ENCODE measurements around the gene FOXP4. TPM values are rescaled to one million over a fixed set of nuclear protein-coding genes. Genes with fewer than 3 reads are reported as not detected.

The FOXP4 gene
- total and polyA plus RNA-seq, 2 of the 13 experiments (the other 11 are each of a cell fraction or from before 2014, with no cell fraction given): 11.0 to 12.4 TPM

- TF ChIP-seq FIP1L1 (IDR thresholded peaks at IDR 0.05; ENCODE audit: borderline replicate concordance, insufficient read depth, low read depth, low read length) (no peak), SNRNP70 (IDR thresholded peaks at IDR 0.05; ENCODE audit: low read depth, low read length) (no peak), ZNF207 (IDR thresholded peaks at IDR 0.05; ENCODE audit: borderline replicate concordance) (no peak), ATAD3A (CRISPR knock-in tag; IDR thresholded peaks at IDR 0.05) (no peak), ZSCAN5A (CRISPR knock-in tag; IDR thresholded peaks at IDR 0.05; ENCODE audit: borderline replicate concordance) (no peak), ZNF121 (CRISPR knock-in tag; IDR thresholded peaks at IDR 0.05) (no peak), NONO (IDR thresholded peaks at IDR 0.05) (no peak), NONO (CRISPR knock-in tag; conservative IDR thresholded peaks at IDR 0.05) (no peak), SP5 (CRISPR knock-in tag; IDR thresholded peaks at IDR 0.05; ENCODE audit: borderline replicate concordance, low read depth) (no peak; the same call in 1 of the 2 replicates), PTBP1 (IDR thresholded peaks at IDR 0.05; ENCODE audit: low read depth, low read length, poor library complexity, severe bottlenecking) (no peak), ZNF678 (CRISPR knock-in tag; IDR thresholded peaks at IDR 0.05) (no peak), ZBTB4 (CRISPR knock-in tag; IDR thresholded peaks at IDR 0.05; ENCODE audit: borderline replicate concordance) (no peak), ELF1 (CRISPR knock-in tag; IDR thresholded peaks at IDR 0.05) (peak; percentile 61; the same call in 1 of the 2 replicates), RBM22 (optimal IDR thresholded peaks at IDR 0.05; ENCODE audit: low read length) (no peak), ZNF317 (CRISPR knock-in tag; IDR thresholded peaks at IDR 0.05) (no peak), ONECUT2 (CRISPR knock-in tag; IDR thresholded peaks at IDR 0.05) (no peak), ZNF572 (CRISPR knock-in tag; IDR thresholded peaks at IDR 0.05) (0 out of 2 replicates have a peak, but pooled peaks have one; percentile 37), FOXA3 (CRISPR knock-in tag; IDR thresholded peaks at IDR 0.05) (no peak), ZNF790 (CRISPR knock-in tag; IDR thresholded peaks at IDR 0.05; ENCODE audit: borderline replicate concordance) (no peak), SAP130 (CRISPR knock-in tag; IDR thresholded peaks at IDR 0.05; ENCODE audit: low read depth) (no peak), SNAPC2 (CRISPR knock-in tag; IDR thresholded peaks at IDR 0.05) (no peak), JUN (CRISPR knock-in tag; IDR thresholded peaks at IDR 0.05) (no peak), ZNF160 (CRISPR knock-in tag; IDR thresholded peaks at IDR 0.05) (no peak), ZBTB34 (CRISPR knock-in tag; IDR thresholded peaks at IDR 0.05) (0 out of 2 replicates have a peak, but pooled peaks have one; percentile 34), AHR (CRISPR knock-in tag; IDR thresholded peaks at IDR 0.05) (no peak), ZC3H4 (CRISPR knock-in tag; IDR thresholded peaks at IDR 0.05; ENCODE audit: borderline replicate concordance) (no peak), PITX1 (CRISPR knock-in tag; IDR thresholded peaks at IDR 0.05) (no peak)
Measured at GRCh38 chr6:41502917-41503671, 43.1 kb upstream of the FOXP4 start (continued).

All from HepG2 (cell line).